Stimulated activated CD8-positive, alpha-beta memory T cell treated with anti-CD3 and anti-CD28 coated beads, Interleukin-4, amount 100 ng/mL, for 24 hours (primary cell): ENCODE data around the gene MED15.
"Not testable (repeated sequence)": the region's sequence is repeated elsewhere in the genome, so short reads cannot be mapped to it uniquely, and the experiment has no call there.

ENCODE experiments used
- DNase-seq: peaks from one replicate; pipeline ENCODE4 v3.0.0-alpha.2; 2020; ENCODE audit warnings: low read depth

Gene MED15

GRCh38 chr22:20604092-20604747 is 96.8 kb downstream of the MED15 start:
- no peak for DNase-seq

- no peak for DNase-seq
Observed at GRCh38 chr22:20604776-20605221, 97.4 kb downstream of the MED15 start.

- DNase-seq: no peak
Observed at GRCh38 chr22:20605328-20605727, 97.9 kb downstream of the MED15 start.

- DNase-seq: peak; percentile 42
Observed at GRCh38 chr22:20606041-20606783, 98.8 kb downstream of the MED15 start.

GRCh38 chr22:20606784-20607128 is 99.3 kb downstream of the MED15 start:
- no peak for DNase-seq

GRCh38 chr22:20607157-20607907 is 99.9 kb downstream of the MED15 start:
- DNase-seq: no peak

GRCh38 chr22:20610243-20610686 is 102.9 kb downstream of the MED15 start:
- DNase-seq: no peak

- no peak for DNase-seq
Observed at GRCh38 chr22:20610757-20611156, 103.3 kb downstream of the MED15 start.

- DNase-seq: no peak
Observed at GRCh38 chr22:20611418-20611817, 104.0 kb downstream of the MED15 start.

- no peak for DNase-seq
Observed at GRCh38 chr22:20613301-20613700, 105.9 kb downstream of the MED15 start.

GRCh38 chr22:20615021-20615420 is 107.6 kb downstream of the MED15 start:
- DNase-seq: no peak

GRCh38 chr22:20615533-20616450 is 108.4 kb downstream of the MED15 start:
- DNase-seq: no peak

GRCh38 chr22:20616451-20617043 is 109.1 kb downstream of the MED15 start:
- no peak for DNase-seq

- no peak for DNase-seq
Observed at GRCh38 chr22:20618488-20618887, 111.1 kb downstream of the MED15 start.

- DNase-seq: no peak
Observed at GRCh38 chr22:20619045-20619892, 111.9 kb downstream of the MED15 start.

- DNase-seq: not testable (repeated sequence)
Observed at GRCh38 chr22:20619893-20620194, 112.4 kb downstream of the MED15 start.

GRCh38 chr22:20621162-20621561 is 113.8 kb downstream of the MED15 start:
- DNase-seq: no peak

- DNase-seq: no peak
Observed at GRCh38 chr22:20622650-20623339, 115.4 kb downstream of the MED15 start.

GRCh38 chr22:20624161-20624616 is 116.8 kb downstream of the MED15 start:
- peak; percentile 30 for DNase-seq

- no peak for DNase-seq
Observed at GRCh38 chr22:20625270-20625669, 117.9 kb downstream of the MED15 start.
